Neural progenitor cell (in vitro differentiated cells): ENCODE data around the gene IQSEC2. TPM values are rescaled to one million over a fixed set of nuclear protein-coding genes. Genes with fewer than 3 reads are reported as not detected.
A peak's percentile ranks its signal among the peaks of the same experiment; 100 is the strongest.

Experiments
- DNase-seq: peaks from one replicate; pipeline ENCODE4 v3.0.0-alpha.2; 2016; ENCODE audit warnings: low spot score
- H2AFZ ChIP-seq: fragments of 200-600 bp; sonication (generic); replicated peaks from 2 replicates; pipeline ENCODE4 v1.6.1; 2016; ENCODE audit warnings: antibody characterized with exemption
- H3F3A ChIP-seq: fragments of 200-600 bp; sonication (generic); 2 replicates; pipeline ENCODE4 v1.6.1; 2016; ENCODE audit warnings: antibody characterized with exemption, low read depth
- H3K27ac ChIP-seq: fragments of 200-600 bp; sonication (generic); 2 replicates; pipeline ENCODE4 v1.5.1; 2016; ENCODE audit warnings: mild to moderate bottlenecking
- H3K27me3 ChIP-seq: fragments of 200-600 bp; sonication (generic); 2 replicates; pipeline ENCODE4 v1.6.1; 2016; ENCODE audit warnings: mild to moderate bottlenecking, moderate library complexity
- H3K36me3 ChIP-seq: fragments of 200-600 bp; sonication (generic); 2 replicates; pipeline ENCODE4 v1.5.1; 2016
- H3K4me1 ChIP-seq: fragments of 200-600 bp; sonication (generic); 2 replicates; pipeline ENCODE4 v1.6.1; 2016; ENCODE audit warnings: mixed run types
- H3K4me2 ChIP-seq: fragments of 200-600 bp; sonication (generic); 2 replicates; pipeline ENCODE4 v1.6.1; 2016
- H3K4me3 ChIP-seq: fragments of 200-600 bp; sonication (generic); 2 replicates; pipeline ENCODE4 v1.5.1; 2016
- H3K79me2 ChIP-seq: fragments of 200-600 bp; sonication (generic); 2 replicates; pipeline ENCODE4 v1.6.1; 2016; ENCODE audit warnings: low read depth
- H3K9ac ChIP-seq: fragments of 200-600 bp; sonication (generic); 2 replicates; pipeline ENCODE4 v1.6.1; 2016
- H3K9me3 ChIP-seq: fragments of 200-600 bp; sonication (generic); 2 replicates; pipeline ENCODE4 v1.5.1; 2016; ENCODE audit warnings: low read depth
- H4K20me1 ChIP-seq: fragments of 200-600 bp; sonication (generic); 2 replicates; pipeline ENCODE4 v1.6.1; 2016; ENCODE audit warnings: low read depth
- H3K27ac Mint-ChIP-seq: 3 replicates; pipeline ENCODE4 v1.8.0; 2021; ENCODE audit warnings: mixed read lengths
- H3K27me3 Mint-ChIP-seq: 2 replicates; pipeline ENCODE4 v1.8.0; 2022; ENCODE audit warnings: low read depth, mild to moderate bottlenecking, inconsistent platforms, moderate library complexity, mixed read lengths; ENCODE audit not compliant: insufficient read depth
- H3K36me3 Mint-ChIP-seq: 3 replicates; pipeline ENCODE4 v1.8.0; 2021; ENCODE audit warnings: mixed read lengths
- H3K4me1 Mint-ChIP-seq: 3 replicates; pipeline ENCODE4 v1.8.0; 2021; ENCODE audit warnings: mixed read lengths
- H3K4me3 Mint-ChIP-seq: 3 replicates; pipeline ENCODE4 v1.8.0; 2021; ENCODE audit warnings: mild to moderate bottlenecking, moderate library complexity, mixed read lengths
- H3K9me3 Mint-ChIP-seq: 3 replicates; pipeline ENCODE4 v1.8.0; 2020; ENCODE audit warnings: mixed read lengths
- EZH2 ChIP-seq: fragments of 200-600 bp; sonication (generic); IDR thresholded peaks from 2 replicates; pipeline ENCODE4 v1.6.1; 2017; ENCODE audit warnings: antibody characterized with exemption, mild to moderate bottlenecking, moderate library complexity
- EZH2phosphoT487 ChIP-seq: fragments of 200-600 bp; sonication (generic); IDR thresholded peaks from 2 replicates; pipeline ENCODE4 v1.6.1; 2017; ENCODE audit warnings: antibody characterized with exemption
- total RNA-seq: library from RNA; depleted of rRNA; stranded (reverse); fragments of >200 nt; gene quantifications from 2 replicates; pipeline ENCODE4 v1.2.3, GENCODE V29; 2015; ENCODE audit warnings: low replicate concordance
- TF ChIP-seq, protein P1 (sequence below): fragments of 200-600 bp; sonication (generic); IDR thresholded peaks from 2 replicates; pipeline ENCODE4 v1.5.1; 2017; ENCODE audit warnings: antibody characterized with exemption, mild to moderate bottlenecking

IQSEC2 gene
- total RNA-seq, 1 donor from 2014 or later = 3.5 TPM

DNA sequence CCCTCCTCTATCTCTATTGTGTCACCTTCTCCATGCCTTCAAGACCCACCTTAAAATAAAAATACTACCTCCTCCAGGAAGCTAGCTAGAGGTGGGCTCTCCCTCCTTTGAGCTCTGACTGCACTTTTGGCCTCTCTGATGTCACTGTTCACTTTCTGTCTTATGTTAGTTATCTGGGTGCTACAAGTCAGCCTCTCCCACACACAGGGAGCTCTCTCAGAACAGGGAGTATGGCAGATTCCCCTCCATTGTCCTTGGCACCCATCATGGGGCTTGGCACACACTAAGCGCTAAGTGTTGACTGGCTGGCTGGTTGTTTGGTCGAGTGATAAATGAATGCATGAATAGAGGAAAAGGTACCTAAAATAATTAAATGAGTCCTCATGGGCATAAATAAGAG, 35.2 kb downstream of the IQSEC2 start:
- Histone ChIP-seq H3K4me2 (no peak overlapping the region), H3K4me1 (peaks cover 5% of the 10 kb centered on the region), H4K20me1 (no peaks in the 10 kb centered on the region), H3K27ac (no peak overlapping the region), H3K9me3 (no peaks in the 10 kb centered on the region), H3K36me3 (no peaks in the 10 kb centered on the region), H3K79me2 (no peaks in the 10 kb centered on the region), H3K27me3 (no peaks in the 10 kb centered on the region), H3K4me3 (no peak overlapping the region), H3K9ac (no peak overlapping the region), H3F3A (no peaks in the 10 kb centered on the region), H2AFZ (no peak overlapping the region)
- H3K4me3 Mint-ChIP-seq = no peak overlapping the region
- peaks cover under 1% of the 10 kb centered on the region for H3K4me1 Mint-ChIP-seq
- peaks cover 4% of the 10 kb centered on the region for H3K27me3 Mint-ChIP-seq
- no peaks in the 10 kb centered on the region for H3K9me3 Mint-ChIP-seq
- H3K27ac Mint-ChIP-seq = no peak overlapping the region
- H3K36me3 Mint-ChIP-seq = no peaks in the 10 kb centered on the region
- TF ChIP-seq EZH2 (no peak), EZH2phosphoT487 (no peak)
- TF ChIP-seq, protein P1, sequence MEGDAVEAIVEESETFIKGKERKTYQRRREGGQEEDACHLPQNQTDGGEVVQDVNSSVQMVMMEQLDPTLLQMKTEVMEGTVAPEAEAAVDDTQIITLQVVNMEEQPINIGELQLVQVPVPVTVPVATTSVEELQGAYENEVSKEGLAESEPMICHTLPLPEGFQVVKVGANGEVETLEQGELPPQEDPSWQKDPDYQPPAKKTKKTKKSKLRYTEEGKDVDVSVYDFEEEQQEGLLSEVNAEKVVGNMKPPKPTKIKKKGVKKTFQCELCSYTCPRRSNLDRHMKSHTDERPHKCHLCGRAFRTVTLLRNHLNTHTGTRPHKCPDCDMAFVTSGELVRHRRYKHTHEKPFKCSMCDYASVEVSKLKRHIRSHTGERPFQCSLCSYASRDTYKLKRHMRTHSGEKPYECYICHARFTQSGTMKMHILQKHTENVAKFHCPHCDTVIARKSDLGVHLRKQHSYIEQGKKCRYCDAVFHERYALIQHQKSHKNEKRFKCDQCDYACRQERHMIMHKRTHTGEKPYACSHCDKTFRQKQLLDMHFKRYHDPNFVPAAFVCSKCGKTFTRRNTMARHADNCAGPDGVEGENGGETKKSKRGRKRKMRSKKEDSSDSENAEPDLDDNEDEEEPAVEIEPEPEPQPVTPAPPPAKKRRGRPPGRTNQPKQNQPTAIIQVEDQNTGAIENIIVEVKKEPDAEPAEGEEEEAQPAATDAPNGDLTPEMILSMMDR = no peak
- no peak for DNase-seq

DNA sequence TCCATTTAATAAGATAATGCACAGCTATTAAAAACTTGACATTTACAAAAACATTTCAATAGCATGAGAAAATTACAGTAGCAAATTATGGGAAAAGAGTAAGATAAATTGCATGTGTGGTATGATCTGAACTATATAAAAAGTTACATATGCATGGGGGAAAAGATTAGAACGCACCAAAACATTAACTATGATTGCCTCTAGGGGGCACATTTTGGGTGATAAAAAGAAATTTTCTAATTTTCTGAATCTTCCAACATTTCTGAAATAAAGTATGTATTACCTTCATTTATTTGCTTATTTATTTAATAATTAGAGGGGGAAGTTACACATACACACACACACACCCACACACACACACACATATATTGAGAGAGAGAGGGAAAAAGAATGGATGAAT, 36.8 kb downstream of the IQSEC2 start:
- Histone ChIP-seq H3K9ac (no peak overlapping the region), H3K79me2 (no peaks in the 10 kb centered on the region), H3K27ac (no peak overlapping the region), H3K4me3 (no peak overlapping the region), H3K4me1 (no peaks in the 10 kb centered on the region), H3K9me3 (no peaks in the 10 kb centered on the region), H2AFZ (no peak overlapping the region), H4K20me1 (no peaks in the 10 kb centered on the region), H3K27me3 (no peaks in the 10 kb centered on the region), H3F3A (no peaks in the 10 kb centered on the region), H3K4me2 (no peak overlapping the region), H3K36me3 (no peaks in the 10 kb centered on the region)
- TF ChIP-seq, protein P1 = peak; percentile 44
- no peak for TF ChIP-seq EZH2phosphoT487
- H3K9me3 Mint-ChIP-seq = no peaks in the 10 kb centered on the region
- no peak overlapping the region for H3K27ac Mint-ChIP-seq
- no peak overlapping the region for H3K4me3 Mint-ChIP-seq
- no peaks in the 10 kb centered on the region for H3K36me3 Mint-ChIP-seq
- H3K27me3 Mint-ChIP-seq = peaks cover 4% of the 10 kb centered on the region
- DNase-seq = no peak
- no peaks in the 10 kb centered on the region for H3K4me1 Mint-ChIP-seq

DNA sequence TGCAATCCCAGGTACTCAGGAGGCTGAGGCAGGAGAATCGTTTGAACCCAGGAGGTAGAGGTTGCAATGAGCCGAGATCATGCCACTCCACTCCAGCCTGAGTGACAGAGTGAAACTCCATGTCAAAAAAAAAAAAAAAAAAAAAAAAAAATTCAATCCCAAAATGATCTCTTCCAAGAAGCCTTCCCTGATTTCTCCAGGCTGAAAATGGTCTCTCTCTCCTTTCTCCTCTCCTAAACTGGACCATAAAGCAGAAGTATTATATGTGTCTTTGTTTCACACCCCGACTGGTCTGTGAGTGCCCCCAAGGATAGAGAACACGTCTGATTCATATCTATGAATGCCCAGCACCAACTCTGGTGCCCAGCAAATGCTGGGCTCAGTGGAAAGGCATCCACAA, 39.1 kb downstream of the IQSEC2 start:
- Mint-ChIP-seq H3K4me3 (no peak overlapping the region), H3K27me3 (peaks cover 6% of the 10 kb centered on the region), H3K36me3 (no peaks in the 10 kb centered on the region), H3K9me3 (no peaks in the 10 kb centered on the region), H3K4me1 (no peaks in the 10 kb centered on the region), H3K27ac (no peak overlapping the region)
- H3K27me3 ChIP-seq = no peaks in the 10 kb centered on the region
- H3K9ac ChIP-seq = no peak overlapping the region
- TF ChIP-seq, protein P1 = no peak
- TF ChIP-seq EZH2 (no peak), EZH2phosphoT487 (no peak)
- H3K79me2 ChIP-seq = no peaks in the 10 kb centered on the region
- H3K4me2 ChIP-seq = no peak overlapping the region
- no peak overlapping the region for H2AFZ ChIP-seq
- H3F3A ChIP-seq = no peaks in the 10 kb centered on the region
- DNase-seq = no peak
- H3K4me3 ChIP-seq = no peak overlapping the region
- H3K27ac ChIP-seq = no peak overlapping the region
- H3K36me3 ChIP-seq = no peaks in the 10 kb centered on the region
- H3K4me1 ChIP-seq = no peaks in the 10 kb centered on the region
- H3K9me3 ChIP-seq = no peaks in the 10 kb centered on the region
- H4K20me1 ChIP-seq = no peaks in the 10 kb centered on the region

DNA sequence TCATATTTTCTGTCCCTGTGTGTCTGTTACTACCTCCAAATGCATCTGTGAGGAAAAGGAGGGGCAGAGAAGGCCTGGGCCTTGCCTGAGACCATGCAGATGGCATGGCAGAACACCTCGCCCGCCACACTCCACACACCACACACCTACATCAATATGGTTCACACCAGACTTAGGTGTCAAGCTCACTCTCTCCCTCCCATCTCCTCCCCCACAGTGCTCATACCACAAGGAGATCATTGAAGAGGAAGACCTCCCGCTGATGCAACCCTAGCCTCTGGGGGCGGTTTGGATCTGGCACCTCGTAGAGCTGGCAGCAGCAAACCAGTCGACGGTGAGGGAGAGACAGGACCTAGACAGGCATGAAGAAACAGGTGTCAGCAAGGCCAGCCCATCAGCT, 39.8 kb downstream of the IQSEC2 start:
- Mint-ChIP-seq H3K9me3 (no peaks in the 10 kb centered on the region), H3K36me3 (no peaks in the 10 kb centered on the region), H3K4me3 (no peak overlapping the region), H3K4me1 (no peaks in the 10 kb centered on the region), H3K27ac (no peak overlapping the region), H3K27me3 (peaks cover 6% of the 10 kb centered on the region)
- no peak overlapping the region for H3K4me2 ChIP-seq
- no peaks in the 10 kb centered on the region for H3K9me3 ChIP-seq
- H2AFZ ChIP-seq = no peak overlapping the region
- no peaks in the 10 kb centered on the region for H3K36me3 ChIP-seq
- H3K79me2 ChIP-seq = no peaks in the 10 kb centered on the region
- TF ChIP-seq EZH2phosphoT487 (no peak), EZH2 (no peak)
- TF ChIP-seq, protein P1 = no peak
- H3K27ac ChIP-seq = no peak overlapping the region
- H3F3A ChIP-seq = no peaks in the 10 kb centered on the region
- H4K20me1 ChIP-seq = no peaks in the 10 kb centered on the region
- H3K4me3 ChIP-seq = no peak overlapping the region
- no peak for DNase-seq
- no peak overlapping the region for H3K9ac ChIP-seq
- H3K27me3 ChIP-seq = no peaks in the 10 kb centered on the region
- no peaks in the 10 kb centered on the region for H3K4me1 ChIP-seq
